ENCODE results near the gene CPA3.
A peak's percentile ranks its signal among the peaks of the same experiment; 100 is the strongest.

CPA3 gene

DNA sequence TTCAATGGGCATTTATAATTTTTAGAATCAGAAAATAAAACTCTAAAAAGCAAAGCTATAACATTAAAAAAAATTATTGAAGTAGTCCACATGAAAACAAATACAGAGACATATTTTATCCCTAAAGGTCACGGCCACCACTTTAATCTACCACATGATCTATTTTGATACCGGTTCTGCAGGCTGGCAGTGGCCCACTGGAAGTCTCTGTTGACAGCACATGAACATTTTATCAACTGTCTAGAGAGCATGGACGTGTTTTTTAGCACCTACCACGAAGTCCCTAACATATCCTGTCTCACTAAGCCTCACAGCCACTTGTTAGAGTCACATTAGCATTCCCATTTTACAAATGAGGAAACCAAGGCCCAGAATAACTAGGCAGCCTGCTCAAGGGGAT is 1.8 kb upstream of the CPA3 start:
- no peak for DNase-seq

DNA sequence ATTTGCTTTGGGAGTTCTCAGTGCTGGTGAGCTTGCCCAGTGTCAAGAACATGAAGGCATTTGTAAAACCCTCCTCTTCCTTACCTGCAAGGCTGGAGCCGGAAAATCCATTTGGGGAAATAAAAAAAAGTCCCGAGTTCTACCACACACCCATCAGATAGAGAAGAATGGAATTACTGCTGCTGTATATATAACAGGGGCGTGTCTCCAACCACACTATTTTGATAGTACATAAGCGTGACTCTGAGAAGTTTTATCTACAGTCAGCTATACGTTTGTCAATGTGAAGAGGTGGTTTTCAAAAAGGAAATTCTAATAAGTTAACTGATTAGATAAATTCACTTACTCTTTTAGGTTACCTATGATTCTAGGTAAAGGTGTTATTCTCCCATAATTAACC is 1.3 kb upstream of the CPA3 start:
- no peak for DNase-seq

DNA sequence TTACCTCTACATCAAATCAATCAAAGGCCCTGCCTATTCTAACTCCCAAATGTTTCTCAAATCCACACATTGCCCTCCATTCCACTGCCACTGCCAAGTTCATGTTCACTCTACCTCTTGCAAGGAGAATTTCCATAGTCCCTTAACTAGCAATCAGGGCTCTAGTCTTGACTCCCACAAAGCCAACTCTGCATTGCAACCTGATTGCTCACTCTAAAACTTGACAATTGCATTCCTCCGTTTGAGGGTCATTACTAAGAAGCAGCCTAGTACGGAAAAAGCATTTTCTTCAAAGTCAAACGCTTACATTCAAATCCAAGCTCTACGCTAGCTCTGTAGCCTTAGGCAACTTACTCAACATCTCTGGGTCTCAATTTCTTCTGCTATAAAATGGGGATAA is 1.2 kb downstream of the CPA3 start:
- no peak for DNase-seq

DNA sequence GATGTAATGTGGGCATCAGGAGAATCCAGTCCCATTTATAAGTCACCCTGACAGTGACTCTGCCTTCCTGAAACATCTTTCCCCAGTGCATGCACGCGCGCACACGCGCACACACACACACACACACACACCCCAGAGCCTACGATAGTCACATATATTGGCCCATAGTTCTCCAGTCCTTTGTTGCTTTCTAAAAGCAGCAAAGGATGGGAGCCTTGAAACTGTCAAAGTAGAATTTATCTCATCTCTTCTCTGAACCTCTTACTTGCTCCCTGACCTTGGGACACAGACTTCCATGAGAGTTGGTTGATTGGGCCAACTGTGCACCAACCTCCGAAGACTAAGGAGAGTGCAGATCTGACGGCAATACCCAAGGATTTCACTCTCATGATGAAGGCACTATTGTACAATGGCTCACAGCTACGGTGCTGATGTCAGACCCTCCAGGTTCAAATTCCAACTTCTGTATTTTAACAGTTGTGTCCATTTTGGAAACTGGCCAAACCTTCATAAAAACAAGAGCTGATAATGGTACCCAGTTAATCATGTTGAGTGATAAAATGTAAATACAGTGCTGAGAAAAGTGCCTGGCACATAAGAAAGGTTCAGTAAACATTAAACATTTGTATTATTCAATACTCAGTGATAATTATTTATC is 8.3 kb downstream of the CPA3 start:
- no peak for DNase-seq

DNA sequence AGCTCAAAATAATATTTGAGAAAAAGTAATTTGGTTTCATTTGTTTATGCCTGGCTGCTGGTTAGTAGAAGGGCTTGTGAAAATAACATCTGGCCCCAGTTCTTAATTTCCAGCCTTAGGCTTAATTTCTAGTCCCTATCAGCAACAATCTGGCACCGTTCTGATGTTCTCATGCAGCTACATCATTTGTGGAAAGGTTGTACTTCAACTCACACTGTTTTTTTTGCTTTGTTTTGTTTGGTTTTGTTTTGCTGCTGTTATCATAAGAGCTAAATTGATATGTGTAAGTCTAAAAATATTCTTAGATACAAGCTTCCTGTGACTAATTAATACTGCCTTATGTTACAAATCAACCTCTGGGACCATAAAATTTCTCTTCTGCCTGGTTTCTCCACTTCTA is 8.9 kb downstream of the CPA3 start:
- DNase-seq: no peak

DNA sequence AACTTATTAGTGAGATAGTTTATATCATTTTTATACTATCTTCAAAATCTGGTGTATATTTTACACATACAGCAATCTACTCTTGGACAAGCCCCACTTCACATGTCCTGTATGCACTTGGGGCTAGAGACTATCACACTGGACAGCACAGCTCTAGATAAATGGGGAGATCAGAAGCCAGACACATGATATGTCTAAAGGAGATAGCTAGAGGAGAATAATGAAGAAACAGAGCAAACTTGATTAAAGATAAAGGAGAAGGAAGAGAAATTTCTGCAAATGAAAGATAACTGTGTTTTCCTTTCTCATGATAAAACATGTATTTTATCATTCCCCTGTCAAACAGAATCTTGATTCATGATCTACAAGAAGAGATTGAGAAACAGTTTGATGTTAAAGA is 13.0 kb downstream of the CPA3 start:
- DNase-seq: no peak

DNA sequence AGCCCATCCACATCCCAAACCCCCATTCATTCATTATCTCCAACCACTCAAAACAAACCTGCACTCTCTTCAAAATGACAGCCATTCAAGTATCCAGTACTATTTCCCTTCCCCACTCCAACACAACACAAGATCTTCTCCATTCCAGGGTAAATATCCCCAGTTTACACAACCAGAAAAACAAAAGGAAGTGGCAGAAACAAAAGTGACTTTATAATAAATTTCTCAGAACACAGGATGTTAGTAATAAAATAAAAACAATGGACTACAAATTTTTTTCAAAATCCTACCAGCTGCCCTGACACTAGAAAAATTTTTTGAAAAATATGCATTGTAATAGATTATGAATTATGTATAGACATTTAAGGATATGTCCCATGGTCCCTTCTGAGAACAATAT is 14.2 kb downstream of the CPA3 start:
- no peak for DNase-seq

DNA sequence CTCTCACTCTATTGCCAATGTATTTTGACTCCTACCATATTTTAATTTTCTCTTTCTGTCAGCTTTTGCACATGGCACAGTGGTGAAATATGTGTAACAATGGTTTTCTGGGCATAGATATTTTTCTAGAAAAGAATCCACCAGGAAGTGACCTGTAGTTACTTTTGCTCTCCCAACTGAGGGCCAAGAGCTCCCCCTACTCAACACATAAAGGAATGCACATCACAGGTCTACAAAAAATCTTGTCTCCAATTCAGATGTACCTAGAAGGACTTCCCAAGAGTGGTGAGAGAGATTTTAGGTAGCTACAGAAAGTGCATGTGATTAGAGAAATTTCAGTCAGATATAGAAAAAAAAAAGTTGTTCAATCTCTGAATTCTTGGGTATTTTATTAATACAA is 15.6 kb downstream of the CPA3 start:
- peak in 1 of 2 experiments; percentile 45 for DNase-seq

DNA sequence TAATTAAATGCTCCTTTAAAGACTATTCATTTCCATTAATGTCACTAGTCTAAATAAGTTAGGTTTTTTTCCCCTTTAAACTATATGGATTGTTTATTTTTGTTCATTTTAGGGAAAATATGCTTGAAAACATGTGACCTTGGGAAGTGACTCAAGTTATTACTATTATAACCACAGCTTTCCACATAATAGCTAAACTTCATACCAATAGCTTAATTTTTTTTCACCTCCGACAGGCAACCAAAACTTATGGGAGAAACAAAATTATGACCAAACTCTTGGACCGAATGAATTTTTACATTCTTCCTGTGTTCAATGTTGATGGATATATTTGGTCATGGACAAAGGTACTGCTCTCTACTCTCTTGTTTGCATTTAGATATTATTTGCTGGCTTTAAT is 16.2 kb downstream of the CPA3 start:
- no peak for DNase-seq

DNA sequence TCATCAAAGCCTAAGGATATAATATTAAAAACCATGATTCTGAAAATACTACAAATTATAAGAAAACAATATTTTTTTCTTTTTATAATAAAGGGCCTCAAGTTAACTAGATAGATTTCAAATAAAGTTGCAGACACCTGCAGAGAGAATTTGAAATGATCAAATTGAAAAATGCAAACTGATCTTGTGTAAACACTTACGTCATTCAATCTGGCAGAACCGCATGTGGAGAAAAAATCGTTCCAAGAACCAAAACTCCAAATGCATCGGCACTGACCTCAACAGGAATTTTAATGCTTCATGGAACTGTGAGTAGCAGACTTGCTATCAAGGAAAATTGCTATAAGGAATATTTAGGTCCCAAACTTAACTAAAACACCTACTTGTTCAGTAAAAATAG is 17.2 kb downstream of the CPA3 start:
- DNase-seq: no peak

DNA sequence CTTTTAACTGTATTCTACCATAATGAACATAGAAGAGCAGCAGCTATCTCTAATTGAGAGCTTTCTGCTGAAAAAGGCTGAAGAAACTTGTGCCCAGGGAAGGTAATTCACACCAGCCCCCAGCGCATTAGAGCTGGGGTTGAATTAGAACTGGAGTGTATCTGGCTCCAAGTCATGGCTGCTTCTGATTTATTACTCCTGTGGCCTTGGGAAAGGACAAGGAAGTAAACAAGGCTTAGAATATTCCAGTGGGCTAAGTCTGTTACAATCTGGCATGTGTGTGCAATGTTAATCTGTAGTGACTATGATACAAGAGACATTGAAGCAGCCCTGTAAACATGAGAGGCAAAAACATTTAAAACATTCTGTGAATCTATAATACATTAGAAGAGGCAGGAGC is 18.1 kb downstream of the CPA3 start:
- DNase-seq: no peak

DNA sequence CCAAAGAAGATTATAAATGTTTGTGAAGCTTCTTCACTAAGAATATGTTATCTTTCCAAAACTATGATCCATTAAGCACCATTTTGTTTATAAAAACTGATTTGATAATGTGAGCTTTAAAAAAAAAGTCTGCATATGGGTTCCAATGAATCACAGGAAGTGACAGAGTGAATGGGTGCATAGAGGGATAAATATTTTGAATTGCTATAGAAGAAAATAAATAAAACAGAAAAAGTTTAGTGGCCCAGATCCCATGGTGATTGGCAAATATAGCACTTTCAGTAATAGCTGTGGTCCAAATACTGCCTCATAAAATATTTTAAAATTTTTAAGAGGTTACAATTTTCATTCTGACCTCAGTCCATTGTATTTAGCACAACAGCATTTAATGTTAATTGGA is 19.2 kb downstream of the CPA3 start:
- DNase-seq: no peak

DNA sequence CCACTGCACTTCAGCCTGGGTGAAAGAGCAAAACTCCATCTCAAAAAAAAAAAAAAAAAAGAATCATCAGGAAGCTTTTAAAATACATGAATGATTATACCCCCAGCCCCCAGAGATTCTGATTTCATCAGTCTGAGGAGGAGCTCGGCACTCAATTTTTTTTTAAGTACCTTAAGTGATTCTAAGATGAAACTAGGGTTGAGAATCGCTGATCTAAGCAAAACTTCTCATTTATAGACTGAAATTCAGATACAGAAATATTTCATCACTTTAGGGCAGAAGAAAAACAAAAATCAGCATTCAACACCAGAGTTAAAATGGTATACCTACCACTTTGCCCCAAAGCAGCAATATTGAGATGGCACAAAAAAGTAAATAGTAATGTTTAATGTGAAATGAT is 24.7 kb downstream of the CPA3 start:
- no peak for DNase-seq

DNA sequence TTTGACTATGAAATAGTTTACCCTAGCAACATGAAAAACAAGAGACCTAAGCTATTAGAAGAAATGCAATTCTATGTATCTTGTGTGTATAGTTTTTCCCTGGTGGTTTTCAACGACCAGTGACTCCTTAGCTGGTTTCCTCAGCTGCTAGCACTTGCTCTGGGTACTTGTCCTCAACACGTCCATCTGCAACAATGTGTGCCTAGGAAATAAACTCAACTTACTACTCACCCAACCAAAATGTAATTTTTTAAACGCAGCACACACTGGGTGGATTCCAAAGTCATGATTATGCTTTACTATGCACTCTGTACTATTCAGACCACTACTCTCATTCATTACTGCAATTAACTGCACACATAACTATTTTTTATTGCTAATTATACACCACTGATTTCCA is 31.0 kb downstream of the CPA3 start:
- DNase-seq: no peak

DNA sequence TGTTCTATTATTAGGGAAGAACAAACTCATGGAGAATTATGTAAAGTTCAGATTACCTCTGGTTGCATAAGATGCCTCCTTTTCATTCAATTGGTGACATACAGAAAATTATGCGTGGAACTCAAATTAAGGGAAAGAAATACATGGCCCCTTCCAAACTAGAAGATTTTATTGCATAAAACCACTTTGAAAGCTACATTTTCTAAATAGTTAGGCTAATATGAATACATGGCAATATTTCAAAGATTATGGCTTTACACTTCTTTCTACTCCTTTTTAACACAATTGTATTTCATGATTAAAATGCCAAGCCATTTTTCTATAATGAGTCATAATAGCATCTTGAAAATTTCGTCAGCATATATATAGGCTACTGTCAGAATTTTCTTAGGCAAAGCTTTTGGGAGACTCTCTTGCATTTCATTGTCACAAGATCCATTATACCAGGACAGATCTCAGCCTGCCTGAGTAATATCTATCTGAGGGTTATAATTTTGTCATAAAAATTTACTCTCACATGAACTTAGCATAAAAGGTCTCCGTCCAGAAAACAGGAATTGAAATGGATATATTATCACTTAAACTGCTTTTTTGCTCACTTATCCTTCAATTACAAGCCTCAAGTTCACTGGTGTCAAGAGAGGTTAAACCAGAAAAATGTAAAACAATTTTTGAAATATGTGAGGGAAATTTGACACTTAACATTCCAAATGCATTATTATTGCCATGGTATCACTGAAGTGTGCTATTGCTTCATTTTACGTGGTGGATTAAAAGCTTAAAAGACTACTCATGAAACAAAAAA is 37.1 kb downstream of the CPA3 start:
- no peak for DNase-seq

DNA sequence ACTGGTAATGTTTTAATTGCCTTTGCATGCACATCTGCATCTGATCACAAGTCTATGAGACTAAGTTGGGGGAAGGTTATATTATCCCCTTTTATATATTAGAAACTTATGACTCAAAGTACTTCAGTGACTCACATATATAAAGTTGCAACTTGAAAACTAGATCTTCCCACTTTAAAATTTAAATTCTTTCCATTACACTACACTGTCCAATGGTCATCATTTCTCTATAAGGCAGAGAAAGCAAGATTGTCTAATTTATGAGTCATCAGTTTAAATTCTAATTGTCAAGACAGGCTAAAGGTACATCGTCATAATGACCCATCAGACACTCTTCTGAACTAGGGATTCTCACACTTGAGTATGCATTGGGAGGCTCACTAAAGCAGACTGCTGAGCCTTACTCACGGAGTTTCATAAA is 37.9 kb downstream of the CPA3 start:
- peak in 1 of 2 experiments; percentile 34 for DNase-seq

DNA sequence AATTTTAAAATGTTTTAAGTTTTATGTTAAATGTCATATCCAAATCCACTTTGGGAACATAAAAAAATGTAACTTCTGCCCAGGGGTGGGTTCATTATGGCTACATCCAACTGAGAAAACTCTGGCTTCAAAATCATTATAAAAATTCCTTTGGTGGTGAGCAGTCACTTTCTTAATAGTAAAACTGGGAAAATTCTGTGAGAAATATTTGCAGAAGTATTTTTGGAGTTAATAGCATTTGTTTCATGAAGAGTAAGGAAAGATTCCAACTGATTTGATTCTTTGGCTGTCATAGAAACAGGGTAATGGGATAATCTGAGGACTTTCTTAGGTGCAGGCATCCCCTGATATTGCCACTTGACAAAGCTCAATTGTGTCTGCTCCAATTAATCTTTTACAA is 38.8 kb downstream of the CPA3 start:
- DNase-seq: no peak

DNA sequence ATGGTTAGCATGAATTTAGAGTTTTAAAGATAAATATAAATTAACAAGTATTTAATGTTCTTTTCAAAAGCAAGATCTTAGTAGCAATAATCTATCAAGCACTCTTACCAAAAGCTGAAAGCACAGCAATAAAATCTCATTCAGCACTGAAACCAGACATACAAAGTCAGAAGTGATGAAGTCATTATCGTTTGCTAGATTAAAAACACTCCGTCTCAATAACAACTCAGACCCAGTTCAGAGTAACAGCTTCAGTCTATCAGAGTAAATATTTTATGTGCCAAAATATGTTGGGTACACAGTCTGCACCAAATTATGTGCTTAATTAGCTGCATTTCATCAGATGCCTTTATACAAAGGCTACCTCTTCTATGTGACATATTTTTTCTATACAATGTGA is 41.6 kb downstream of the CPA3 start:
- no peak for DNase-seq

DNA sequence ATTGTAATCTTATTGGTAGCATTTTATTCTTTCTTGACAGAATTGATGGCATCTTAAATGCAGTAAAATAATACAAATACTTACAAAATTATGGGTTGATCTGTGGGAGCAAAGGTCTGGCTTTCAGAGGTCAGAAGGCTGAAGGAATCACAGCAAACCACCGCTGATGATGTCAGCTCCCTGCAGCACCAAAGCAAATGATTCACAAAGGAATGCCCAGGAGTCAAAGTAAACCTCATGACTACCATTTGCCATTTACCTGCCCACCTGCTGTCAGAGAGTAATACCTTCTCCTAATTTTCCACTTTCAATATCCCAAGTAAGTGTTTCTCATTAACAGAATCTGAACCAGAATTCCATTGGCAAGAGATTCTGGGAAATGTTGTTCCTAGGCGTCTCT is 46.1 kb downstream of the CPA3 start:
- DNase-seq: no peak

DNA sequence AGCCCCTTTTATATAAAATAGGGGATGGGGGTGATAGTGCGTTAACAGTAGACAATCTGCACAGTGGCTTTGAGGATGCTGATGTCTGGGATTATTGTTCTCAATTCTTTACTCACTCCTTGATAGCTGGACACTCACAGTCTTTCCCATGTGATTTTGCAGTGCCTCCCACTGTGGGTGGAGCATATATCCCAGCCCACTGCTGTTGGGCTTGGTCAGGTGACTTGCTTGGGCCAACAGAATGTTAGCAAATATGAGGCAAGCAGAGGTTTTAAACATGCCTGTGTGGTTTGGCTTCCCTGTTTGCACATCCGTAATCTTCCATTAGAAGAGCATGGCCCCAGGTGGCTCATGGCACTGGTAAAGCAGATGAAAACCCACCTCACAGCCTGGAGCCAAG is 46.5 kb downstream of the CPA3 start:
- DNase-seq: no peak

DNA sequence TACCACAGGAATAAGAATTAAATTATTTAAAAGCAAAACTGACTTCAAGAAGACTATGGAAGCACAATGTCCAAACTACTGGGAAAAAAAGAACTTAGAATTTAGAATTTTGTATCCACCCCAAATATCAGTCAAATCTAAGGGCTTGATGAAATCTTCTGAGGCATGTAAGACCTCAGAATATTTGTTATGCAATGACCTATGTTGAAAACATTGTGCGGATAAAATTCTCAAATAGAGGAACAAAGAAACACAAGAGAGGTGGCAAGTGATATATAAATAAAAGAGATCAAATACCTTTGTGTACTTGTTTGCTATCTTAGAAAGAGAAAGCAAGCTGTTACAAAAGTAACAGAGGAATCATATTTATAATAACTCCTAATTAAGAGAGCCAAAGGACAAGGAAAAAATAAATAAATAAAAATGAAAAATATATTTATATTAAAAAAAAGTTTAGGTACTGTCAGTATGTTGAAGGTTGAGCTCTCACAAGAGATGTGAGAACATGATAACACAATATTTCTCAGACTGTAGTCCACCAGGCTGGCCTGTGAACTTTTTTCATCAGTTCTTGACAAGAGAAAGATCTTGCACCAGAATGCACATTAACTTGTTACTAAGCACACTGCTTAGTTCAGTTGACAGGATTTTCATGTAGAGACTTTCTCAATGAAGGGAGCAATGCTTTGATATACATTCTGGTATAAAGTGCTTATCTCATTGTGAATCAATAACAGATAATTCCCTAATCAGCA is 50.0 kb downstream of the CPA3 start:
- no peak for DNase-seq

DNA sequence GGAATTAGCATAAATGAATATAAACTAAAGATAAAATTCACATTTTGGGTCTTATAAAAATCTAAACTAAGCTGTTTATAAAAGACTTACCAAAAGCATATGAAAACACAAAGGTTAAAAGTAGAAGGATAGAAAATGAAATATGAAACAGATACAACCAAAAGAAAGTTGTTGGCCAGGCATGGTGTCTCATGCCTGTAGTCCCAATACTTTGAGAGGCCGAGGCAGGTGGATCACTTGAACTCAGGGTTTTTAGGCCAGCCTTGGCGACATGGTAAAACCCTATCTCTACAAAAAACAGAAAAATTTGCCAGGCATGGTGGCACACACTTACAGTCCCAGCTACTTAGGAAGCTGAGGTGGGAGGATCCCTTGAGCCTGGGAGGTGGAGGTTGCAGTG is 51.0 kb downstream of the CPA3 start:
- DNase-seq: no peak

DNA sequence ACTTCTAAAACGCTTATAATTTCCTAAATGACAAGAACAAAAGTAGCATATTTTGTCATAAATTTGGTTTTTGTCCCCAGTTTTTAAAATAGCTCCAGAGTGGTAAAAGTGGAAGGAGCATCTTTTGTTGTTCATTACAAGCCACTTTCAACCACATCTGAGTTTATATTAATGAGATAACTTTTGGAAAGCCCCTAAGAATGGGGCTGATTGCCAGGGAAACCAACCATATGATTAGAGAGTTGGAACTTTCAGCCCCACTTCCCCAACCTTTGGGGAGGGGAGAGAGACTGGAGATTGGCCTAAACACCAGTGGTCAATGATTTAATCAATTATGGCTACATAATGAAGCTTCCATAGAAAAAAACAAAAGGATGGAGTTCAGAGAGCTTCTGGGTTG is 57.4 kb downstream of the CPA3 start:
- no peak for DNase-seq

DNA sequence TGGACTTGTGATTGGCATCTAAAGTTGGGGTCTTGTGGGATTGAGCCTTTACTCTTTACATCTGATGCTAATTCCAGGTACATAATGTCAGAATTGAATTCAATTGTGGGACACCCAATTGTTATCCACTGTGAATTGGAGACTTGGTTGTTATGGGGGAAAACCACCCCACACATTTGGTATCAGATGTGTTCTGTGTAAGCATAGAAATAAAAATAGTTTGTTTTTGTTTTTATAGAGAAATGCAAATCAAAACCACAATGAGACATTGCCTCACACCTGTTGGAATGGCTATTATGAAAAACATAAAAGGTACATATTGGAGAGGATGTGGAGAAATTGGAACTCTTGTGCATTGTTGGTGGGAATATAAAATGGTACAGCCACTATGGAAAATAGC is 58.5 kb downstream of the CPA3 start:
- no peak for DNase-seq

All from NCI-H526 (cell line).